Inferior parietal cortex (tissue), 1 donor: ENCODE measurements around the gene FARP1.
"Not testable (repeated sequence)": the region's sequence is repeated elsewhere in the genome, so short reads cannot be mapped to it uniquely, and the experiment has no call there.

Experiments
- DNase-seq: peaks from one replicate; pipeline ENCODE4 v3.0.0-alpha.2; 2016; ENCODE audit errors: extremely low spot score

Gene FARP1

DNA sequence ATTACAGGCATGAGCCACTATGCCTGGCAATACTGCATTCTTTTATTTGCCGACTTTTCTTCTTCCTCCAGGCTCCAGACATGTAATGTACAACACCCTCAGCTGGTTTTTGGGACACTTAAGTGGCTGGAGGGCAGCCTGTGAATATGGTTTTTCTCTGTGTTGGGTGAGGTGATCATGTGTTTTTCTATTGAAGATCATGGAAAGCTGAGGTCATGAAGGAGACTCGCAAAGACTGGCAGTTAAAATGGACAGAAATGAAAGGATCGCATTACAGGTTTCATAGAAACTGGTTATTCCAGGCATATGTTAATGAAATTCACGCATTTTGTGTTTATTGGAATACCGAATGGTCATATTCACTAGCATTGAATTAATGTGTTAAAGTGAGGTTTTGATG, 119.4 kb downstream of the FARP1 start:
- DNase-seq, result no peak

DNA sequence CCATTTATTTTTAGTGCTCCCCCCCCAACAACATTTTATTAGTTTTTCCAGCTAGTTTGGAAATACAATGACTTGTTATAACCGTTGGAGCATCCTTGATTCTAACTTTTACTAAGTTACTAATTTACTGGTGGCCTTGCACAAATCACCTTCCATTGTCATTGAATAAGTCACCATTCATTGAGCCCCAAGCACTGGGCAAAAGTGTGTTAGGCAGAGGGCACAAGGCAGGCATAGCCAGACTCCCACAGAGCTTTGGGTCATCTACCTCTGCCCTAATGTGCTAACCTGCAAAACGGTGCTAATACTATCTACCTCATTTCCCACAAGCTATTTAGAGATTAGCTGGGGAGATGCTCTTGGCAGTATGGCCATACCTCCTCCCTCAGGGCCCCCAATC, 120.9 kb downstream of the FARP1 start:
- DNase-seq, result no peak

GRCh38 chr13:98264877-98265276, 122.0 kb downstream of the FARP1 start:
- DNase-seq, result no peak

DNA sequence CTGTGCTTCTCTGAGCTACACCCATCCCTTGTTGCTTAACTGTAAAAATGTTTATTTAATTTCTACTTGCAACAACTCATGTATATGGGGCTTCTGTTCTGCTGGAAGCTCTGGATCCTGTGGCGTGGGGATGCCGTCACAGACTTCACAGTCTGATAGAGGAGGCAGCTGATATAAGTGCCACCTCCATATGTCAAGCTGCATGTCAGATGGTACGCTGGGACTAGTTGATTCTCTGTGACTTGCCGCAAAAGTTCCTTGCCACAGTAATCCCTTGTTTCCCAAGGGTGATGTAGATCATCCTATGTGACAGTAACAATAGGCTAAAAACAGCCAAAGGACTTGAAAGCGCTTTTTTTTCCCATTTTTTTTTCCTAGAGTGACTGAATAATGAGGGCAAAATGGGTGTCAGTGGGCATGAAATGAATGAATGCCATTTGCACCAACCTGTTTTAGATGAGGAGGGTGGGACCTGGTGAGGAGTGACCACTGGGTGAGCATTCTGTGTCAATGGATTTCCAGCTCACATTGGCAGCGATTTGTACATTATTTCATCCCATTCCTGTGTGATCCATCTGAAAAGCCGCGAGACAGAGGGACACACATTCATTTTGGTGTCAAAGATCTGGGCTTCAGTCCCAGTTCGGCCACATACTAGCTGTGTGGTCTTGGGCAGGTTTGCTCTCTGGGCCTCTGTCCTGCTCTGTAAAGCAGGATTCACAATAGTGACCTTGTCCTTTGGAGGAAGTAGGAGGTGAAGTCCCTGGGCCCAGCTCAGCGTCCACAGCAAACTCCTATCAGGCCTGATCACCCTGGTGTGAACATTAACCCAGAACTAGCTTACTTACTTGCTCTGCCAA, 123.0 kb downstream of the FARP1 start:
- DNase-seq, result no peak

GRCh38 chr13:98267080-98267912, 124.4 kb downstream of the FARP1 start:
- no peak for DNase-seq

- no peak for DNase-seq
Measured at GRCh38 chr13:98269386-98269785, 126.5 kb downstream of the FARP1 start.

DNA sequence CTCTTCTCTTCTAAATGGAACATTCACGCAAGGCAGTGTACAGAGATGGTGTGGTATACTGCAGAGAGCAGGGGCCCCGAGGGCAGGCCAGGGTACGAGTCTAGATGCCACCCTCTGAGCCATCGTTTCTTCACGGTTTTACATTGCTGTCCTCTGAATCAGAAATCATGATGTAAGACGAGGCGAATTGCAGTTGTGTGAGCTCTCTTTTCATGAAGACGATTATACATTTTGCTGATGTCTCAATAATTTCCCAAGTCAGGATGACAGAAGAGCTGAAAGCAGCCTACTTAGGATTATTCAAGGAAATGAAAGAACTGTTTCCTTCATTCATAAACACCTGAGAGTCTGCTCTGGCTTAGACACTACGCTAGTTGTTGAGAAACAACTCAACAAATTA, 127.9 kb downstream of the FARP1 start:
- DNase-seq, result no peak

DNA sequence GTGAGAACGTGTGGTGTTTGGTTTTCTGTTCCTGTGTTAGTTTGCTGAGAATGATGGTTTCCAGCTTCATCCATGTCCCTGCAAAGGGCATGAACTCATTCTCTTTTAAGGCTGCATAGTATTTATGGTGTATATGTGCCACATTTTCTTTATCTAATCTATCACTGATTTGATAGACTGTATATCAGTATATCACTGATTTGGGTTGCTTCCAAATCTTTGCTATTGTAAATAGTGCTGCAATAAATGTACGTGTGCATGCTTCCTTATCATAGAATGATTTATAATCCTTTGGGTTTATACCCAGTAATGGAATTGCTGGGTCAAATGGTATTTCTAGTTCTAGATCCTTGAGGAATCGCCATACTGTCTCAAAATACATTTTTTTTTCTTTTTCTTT, 128.8 kb downstream of the FARP1 start:
- DNase-seq, result not testable (repeated sequence)

DNA sequence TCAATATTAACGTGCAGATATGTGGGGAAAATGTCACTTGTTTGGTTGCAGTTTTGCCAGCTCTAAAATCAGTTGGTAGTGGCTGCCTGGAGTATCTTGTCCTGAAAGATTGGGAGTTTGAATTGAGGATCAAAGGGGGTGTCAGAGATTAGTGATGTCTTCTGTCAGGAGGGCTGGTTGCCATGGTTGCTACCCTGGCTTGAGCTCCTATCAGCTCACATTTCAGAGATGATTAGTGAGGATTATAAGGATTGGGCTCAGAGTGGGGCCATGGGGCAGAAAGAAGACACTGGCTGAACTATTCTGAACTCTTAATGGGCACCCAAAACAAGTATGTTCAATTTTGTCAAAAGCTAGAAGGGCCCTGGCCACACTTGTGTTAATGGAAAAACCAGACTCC, 129.7 kb downstream of the FARP1 start:
- no peak for DNase-seq

DNA sequence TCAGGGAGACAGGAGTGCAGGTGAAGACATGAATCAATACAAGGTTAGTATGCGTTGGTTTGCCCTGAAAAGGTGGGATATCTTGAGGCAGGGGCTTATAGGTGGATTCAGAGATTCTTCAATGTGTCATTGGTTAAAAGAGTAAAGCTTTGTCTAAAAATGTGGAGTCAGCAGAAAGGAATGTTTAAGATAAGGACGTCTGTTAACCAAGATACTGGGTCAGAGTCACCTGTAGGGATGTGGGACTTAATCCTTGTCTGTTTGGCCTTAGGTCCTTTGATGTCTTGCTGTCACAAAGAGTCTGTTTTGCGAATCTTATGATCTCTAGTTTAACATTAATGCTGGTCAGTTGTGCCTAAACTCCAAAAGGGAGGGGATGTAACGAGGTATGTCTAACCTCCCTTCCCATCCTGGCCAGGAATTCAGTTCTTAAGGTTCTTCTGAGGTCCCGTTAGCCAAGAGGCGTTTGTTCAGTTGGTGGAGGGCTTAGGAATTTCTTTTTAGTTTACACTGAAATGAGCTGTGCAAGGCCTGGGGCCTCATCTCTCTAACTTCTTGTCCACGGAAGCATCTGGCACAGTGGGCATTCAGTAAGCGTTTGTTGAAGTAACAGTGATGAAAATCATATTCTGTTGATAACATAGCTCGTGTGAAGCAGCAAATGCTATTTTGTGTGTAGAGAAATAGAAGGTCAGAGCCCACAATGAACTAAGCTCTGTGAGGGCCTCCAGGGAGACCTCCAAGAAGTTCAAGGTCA, 130.4 kb downstream of the FARP1 start:
- DNase-seq, result no peak

GRCh38 chr13:98273824-98274742, 131.2 kb downstream of the FARP1 start:
- no peak for DNase-seq

GRCh38 chr13:98274921-98275487, 132.1 kb downstream of the FARP1 start:
- DNase-seq, result no peak

DNA sequence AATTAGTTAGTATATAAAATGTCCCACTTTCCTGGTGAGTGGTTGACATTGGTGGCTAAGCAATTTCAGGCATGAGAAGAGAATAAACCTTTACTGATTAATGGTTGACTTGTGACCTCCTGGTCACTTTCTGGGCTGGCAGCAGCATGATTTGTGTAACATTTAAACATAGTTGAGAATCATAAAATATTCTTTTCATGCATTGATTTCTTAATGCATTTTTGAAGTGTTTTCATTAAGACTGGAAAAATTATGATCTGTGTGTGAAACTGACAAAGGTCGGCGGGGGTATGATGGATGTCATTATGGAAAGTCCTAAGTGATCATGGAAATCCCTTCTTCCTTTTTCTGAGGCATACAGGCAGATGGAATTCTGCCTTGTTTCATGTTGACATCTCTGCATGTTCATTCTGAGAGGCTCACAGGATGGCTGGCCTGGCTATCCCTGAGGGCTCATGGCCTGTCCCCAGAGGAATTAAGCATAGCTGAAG, 132.8 kb downstream of the FARP1 start:
- no peak for DNase-seq

GRCh38 chr13:98276486-98276885, 133.6 kb downstream of the FARP1 start:
- no peak for DNase-seq

- DNase-seq, result no peak
Measured at GRCh38 chr13:98278068-98278724, 135.3 kb downstream of the FARP1 start.

DNA sequence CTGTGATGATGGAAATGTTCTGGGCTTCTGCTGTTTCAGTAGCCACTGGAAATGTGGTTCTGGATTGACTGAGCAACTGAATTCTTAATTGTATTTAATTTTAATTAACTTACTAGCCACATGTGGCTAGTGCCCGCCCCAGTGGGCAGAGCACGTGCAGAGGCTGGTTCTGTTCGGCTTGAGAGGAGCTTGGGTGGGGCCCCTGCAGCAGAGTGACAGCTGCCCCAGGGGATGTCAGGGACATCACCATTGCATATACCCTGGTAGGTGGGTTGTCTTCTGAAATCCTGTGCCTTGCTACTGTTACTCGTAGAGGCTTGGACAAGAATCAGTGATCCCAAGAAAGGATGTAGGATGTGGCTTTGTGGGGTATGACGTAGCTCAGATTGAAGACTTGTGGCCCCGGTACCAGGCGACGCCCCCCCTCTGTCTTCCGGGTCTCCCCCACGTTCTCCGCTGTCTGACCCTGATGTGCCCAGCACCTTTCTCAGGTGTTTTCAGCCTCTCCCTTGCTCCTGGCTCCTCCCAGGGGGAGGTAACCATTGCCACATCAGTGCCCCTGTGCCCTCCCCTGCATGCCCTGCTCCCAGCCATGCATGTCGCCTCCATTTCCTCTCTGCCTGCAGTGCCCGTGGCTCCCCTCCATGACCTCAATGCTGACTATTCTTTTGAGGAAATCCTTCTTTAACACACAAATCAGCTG, 136.7 kb downstream of the FARP1 start:
- no peak for DNase-seq

- no peak for DNase-seq
Measured at GRCh38 chr13:98280176-98280510, 137.2 kb downstream of the FARP1 start.

- DNase-seq, result no peak
Measured at GRCh38 chr13:98284679-98285078, 141.8 kb downstream of the FARP1 start.

GRCh38 chr13:98285317-98285716, 142.4 kb downstream of the FARP1 start:
- DNase-seq, result no peak
